SK-N-SH treated with all-trans-retinoic acid at 6 μM for 48 hours (cell line): Measurements from ENCODE around the gene MT1HL1.

ENCODE experiments used
- ESRRG ChIP-seq: fragments of 250-450 bp; sonication (Bioruptor Pico); IDR thresholded peaks from 2 replicates; pipeline ENCODE4 v1.6.1; 2021; ENCODE audit warnings: mild to moderate bottlenecking
- ISL1 ChIP-seq: fragments of 250-450 bp; sonication (Bioruptor Pico); IDR thresholded peaks from 2 replicates; pipeline ENCODE4 v2.1.2; 2022; ENCODE audit warnings: mild to moderate bottlenecking, moderate library complexity
- PPARA ChIP-seq: fragments of 250-450 bp; sonication (Bioruptor Pico); IDR thresholded peaks from 2 replicates; pipeline ENCODE4 v1.5.0; 2020; ENCODE audit warnings: mild to moderate bottlenecking, borderline replicate concordance
- RARB ChIP-seq: fragments of 250-450 bp; sonication (Bioruptor Pico); IDR thresholded peaks from 2 replicates; pipeline ENCODE4 v1.8.0; 2021; ENCODE audit warnings: mild to moderate bottlenecking, moderate library complexity
- TOX ChIP-seq: fragments of 250-450 bp; sonication (Bioruptor Pico); IDR thresholded peaks from 2 replicates; pipeline ENCODE4 v1.8.0; 2021; ENCODE audit warnings: mild to moderate bottlenecking, moderate library complexity, borderline replicate concordance
- ZFP3 ChIP-seq: fragments of 250-450 bp; sonication (Bioruptor Pico); IDR thresholded peaks from 2 replicates; pipeline ENCODE4 v1.5.0; 2020; ENCODE audit warnings: mild to moderate bottlenecking, moderate library complexity
- ZFP30 ChIP-seq: fragments of 450-650 bp; formaldehyde crosslinking; IDR thresholded peaks from 2 replicates; pipeline ENCODE4 v1.5.0; 2022; ENCODE audit warnings: mild to moderate bottlenecking, moderate library complexity
- ZNF565 ChIP-seq: fragments of 450-650 bp; formaldehyde crosslinking; conservative IDR thresholded peaks from 2 replicates; pipeline ENCODE4 v1.5.0; 2020; ENCODE audit warnings: low read depth, mild to moderate bottlenecking, moderate library complexity
- ZNF70 ChIP-seq: fragments of 450-650 bp; formaldehyde crosslinking; IDR thresholded peaks from 2 replicates; pipeline ENCODE4 v1.5.0; 2020; ENCODE audit warnings: mild to moderate bottlenecking, moderate library complexity
- TF ChIP-seq, protein P1 (sequence below): fragments of 250-450 bp; sonication (Bioruptor Pico); IDR thresholded peaks from 2 replicates; pipeline ENCODE4 v1.8.0; 2021; ENCODE audit warnings: low read depth, mild to moderate bottlenecking, moderate library complexity, borderline replicate concordance
- TF ChIP-seq, protein P2 (sequence below): fragments of 250-450 bp; sonication (Bioruptor Pico); IDR thresholded peaks from 2 replicates; pipeline ENCODE4 v1.5.1; 2020; ENCODE audit warnings: low read depth, mild to moderate bottlenecking, moderate library complexity

DNA sequence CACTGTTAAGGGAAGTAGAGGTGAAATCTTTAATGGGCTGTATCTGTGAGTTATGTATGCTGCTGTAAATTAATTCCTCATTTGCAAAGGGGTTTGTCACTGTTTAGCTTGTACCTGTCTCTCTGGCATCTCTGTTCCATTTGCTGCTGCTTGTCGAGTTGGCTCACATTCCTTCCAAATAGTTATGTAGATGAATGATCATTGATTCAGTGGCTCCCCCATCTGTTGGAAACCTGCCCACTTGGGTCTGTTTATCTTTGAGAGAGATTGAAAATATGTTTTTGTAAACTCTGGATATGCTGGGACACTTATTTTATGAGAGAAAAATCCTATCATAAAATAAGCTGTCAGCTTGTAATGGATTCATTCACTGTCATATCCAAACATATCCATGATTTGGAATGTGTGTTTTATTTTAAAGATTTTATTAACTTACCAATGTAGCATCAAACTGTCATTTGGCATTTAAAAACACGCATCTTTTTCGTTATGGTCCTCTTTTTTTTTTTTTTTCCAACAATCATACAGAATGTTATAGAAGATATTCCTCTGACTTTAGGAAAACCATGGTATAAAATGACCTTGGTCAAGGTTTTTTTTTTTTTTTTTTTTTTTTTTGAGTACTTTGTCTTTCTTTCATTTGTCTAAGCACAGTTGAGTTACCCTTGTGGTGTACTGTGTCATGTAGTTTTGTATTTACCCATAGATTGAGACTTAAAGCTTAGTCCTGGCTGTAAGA is 41.2 kb upstream of the MT1HL1 start:
- TF ChIP-seq ZFP3 (no peak), ZNF70 (no peak), RARB (no peak), ZFP30 (CRISPR knock-in tag) (no peak), TOX (CRISPR knock-in tag) (no peak), ISL1 (CRISPR knock-in tag) (no peak), ESRRG (no peak), PPARA (CRISPR knock-in tag) (no peak), ZNF565 (CRISPR knock-in tag) (no peak)
- TF ChIP-seq, protein P1, sequence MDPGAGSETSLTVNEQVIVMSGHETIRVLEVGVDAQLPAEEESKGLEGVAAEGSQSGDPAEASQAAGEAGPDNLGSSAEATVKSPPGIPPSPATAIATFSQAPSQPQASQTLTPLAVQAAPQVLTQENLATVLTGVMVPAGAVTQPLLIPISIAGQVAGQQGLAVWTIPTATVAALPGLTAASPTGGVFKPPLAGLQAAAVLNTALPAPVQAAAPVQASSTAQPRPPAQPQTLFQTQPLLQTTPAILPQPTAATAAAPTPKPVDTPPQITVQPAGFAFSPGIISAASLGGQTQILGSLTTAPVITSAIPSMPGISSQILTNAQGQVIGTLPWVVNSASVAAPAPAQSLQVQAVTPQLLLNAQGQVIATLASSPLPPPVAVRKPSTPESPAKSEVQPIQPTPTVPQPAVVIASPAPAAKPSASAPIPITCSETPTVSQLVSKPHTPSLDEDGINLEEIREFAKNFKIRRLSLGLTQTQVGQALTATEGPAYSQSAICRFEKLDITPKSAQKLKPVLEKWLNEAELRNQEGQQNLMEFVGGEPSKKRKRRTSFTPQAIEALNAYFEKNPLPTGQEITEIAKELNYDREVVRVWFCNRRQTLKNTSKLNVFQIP (CRISPR knock-in tag) = no peak
- TF ChIP-seq, protein P2, sequence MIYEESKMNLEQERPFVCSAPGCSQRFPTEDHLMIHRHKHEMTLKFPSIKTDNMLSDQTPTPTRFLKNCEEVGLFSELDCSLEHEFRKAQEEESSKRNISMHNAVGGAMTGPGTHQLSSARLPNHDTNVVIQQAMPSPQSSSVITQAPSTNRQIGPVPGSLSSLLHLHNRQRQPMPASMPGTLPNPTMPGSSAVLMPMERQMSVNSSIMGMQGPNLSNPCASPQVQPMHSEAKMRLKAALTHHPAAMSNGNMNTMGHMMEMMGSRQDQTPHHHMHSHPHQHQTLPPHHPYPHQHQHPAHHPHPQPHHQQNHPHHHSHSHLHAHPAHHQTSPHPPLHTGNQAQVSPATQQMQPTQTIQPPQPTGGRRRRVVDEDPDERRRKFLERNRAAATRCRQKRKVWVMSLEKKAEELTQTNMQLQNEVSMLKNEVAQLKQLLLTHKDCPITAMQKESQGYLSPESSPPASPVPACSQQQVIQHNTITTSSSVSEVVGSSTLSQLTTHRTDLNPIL = no peak
